Astrocyte (in vitro differentiated cells and primary cell): ENCODE measurements around the gene HAPLN3. TPM values are rescaled to one million over a fixed set of nuclear protein-coding genes. Genes with fewer than 3 reads are reported as not detected.

Experiments
- DNase-seq: peaks from one replicate; pipeline ENCODE4 v3.0.0-alpha.2; 2010; ENCODE audit warnings: low read depth
- FAIRE-seq: peaks from 2 replicates; lab custom pipeline; 2011; peaks lifted over from hg19 to GRCh38; lab: Jason Lieb, UNC
- H2AFZ ChIP-seq: 2 replicates; pipeline ENCODE4 v1.6.0; 2012; ENCODE audit warnings: low read depth, low read length, inconsistent platforms
- H3K27ac ChIP-seq: 2 replicates; pipeline ENCODE4 v1.5.1; 2011; ENCODE audit warnings: low read depth, low read length, inconsistent platforms
- H3K27me3 ChIP-seq: 2 replicates; pipeline ENCODE4 v1.6.0; 2011; ENCODE audit warnings: low read length, inconsistent platforms; ENCODE audit not compliant: insufficient read depth
- H3K36me3 ChIP-seq: 2 replicates; pipeline ENCODE4 v1.5.1; 2011; ENCODE audit warnings: low read length, inconsistent platforms; ENCODE audit not compliant: insufficient read depth
- H3K4me1 ChIP-seq: 2 replicates; pipeline ENCODE4 v1.5.1; 2011; ENCODE audit warnings: low read length, inconsistent platforms; ENCODE audit not compliant: insufficient read depth
- H3K4me2 ChIP-seq: 2 replicates; pipeline ENCODE4 v1.6.0; 2012; ENCODE audit warnings: low read length, inconsistent platforms
- H3K4me3 ChIP-seq: 2 replicates; pipeline ENCODE4 v1.5.1; 2011; ENCODE audit warnings: low read depth, mild to moderate bottlenecking, low read length, inconsistent platforms; ENCODE audit not compliant: insufficient read depth
- H3K79me2 ChIP-seq: 2 replicates; pipeline ENCODE4 v1.6.0; 2012; ENCODE audit warnings: mild to moderate bottlenecking, low read length, inconsistent platforms; ENCODE audit not compliant: insufficient read depth
- H3K9ac ChIP-seq: 2 replicates; pipeline ENCODE4 v1.6.0; 2012; ENCODE audit warnings: mild to moderate bottlenecking, low read length, inconsistent platforms
- H3K9me3 ChIP-seq: 2 replicates; pipeline ENCODE4 v1.5.1; 2012; ENCODE audit warnings: low read depth, mild to moderate bottlenecking, low read length, inconsistent platforms; ENCODE audit not compliant: insufficient read depth
- H4K20me1 ChIP-seq: 2 replicates; pipeline ENCODE4 v1.6.0; 2012; ENCODE audit warnings: low read length, inconsistent platforms; ENCODE audit not compliant: insufficient read depth
- H3K27ac Mint-ChIP-seq: one replicate; pipeline ENCODE4 v1.8.0; 2021; ENCODE audit warnings: mild to moderate bottlenecking, mixed read lengths; ENCODE audit not compliant: unreplicated experiment
- H3K27me3 Mint-ChIP-seq: one replicate; pipeline ENCODE4 v1.8.0; 2021; ENCODE audit warnings: low read depth, mixed read lengths; ENCODE audit not compliant: unreplicated experiment
- H3K36me3 Mint-ChIP-seq: one replicate; pipeline ENCODE4 v1.8.0; 2021; ENCODE audit warnings: low read depth, mixed read lengths; ENCODE audit not compliant: unreplicated experiment
- H3K4me1 Mint-ChIP-seq: one replicate; pipeline ENCODE4 v1.8.0; 2021; ENCODE audit warnings: low read depth, mixed read lengths; ENCODE audit not compliant: unreplicated experiment
- H3K4me3 Mint-ChIP-seq: one replicate; pipeline ENCODE4 v1.8.0; 2021; ENCODE audit warnings: mild to moderate bottlenecking, moderate library complexity, mixed read lengths; ENCODE audit not compliant: unreplicated experiment
- H3K9me3 Mint-ChIP-seq: one replicate; pipeline ENCODE4 v1.8.0; 2021; ENCODE audit warnings: mild to moderate bottlenecking, mixed read lengths; ENCODE audit not compliant: unreplicated experiment
- CTCF ChIP-seq: IDR thresholded peaks from 2 replicates; pipeline ENCODE4 v1.5.1; 2011; ENCODE audit warnings: low read depth, mild to moderate bottlenecking, inconsistent platforms, low read length, moderate library complexity; ENCODE audit not compliant: insufficient read depth
- EZH2 ChIP-seq: IDR thresholded peaks from 2 replicates; pipeline ENCODE4 v1.6.1; 2012; ENCODE audit warnings: mild to moderate bottlenecking, low read length, inconsistent platforms; ENCODE audit not compliant: insufficient read depth
- total RNA-seq: library from RNA; stranded (reverse); gene quantifications from 2 replicates; pipeline ENCODE4 v1.2.1, GENCODE V29; 2021

HAPLN3 gene
- total RNA-seq, 1 donor from 2014 or later = 8.2 TPM

DNA sequence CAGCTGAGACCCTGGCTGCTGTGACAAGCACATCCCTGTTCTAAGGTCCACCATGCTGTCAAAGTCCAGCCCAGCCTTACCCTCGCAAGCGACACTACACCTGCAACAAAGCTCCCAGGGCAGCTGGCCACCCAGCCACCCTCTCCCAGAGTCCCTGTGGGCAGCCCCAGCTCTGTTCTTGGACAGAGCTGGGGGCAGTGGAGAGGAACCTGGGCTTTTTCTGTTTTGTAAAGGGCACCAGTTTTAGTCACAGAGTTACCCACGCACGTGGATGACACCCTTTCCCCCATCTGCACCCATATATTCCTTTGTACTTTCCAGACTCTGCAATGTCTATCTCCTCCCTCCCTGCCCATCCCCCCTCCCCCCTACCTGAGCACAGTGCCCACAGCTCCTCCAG is 53.2 kb downstream of the HAPLN3 start:
- no peak overlapping the region for H3K27ac Mint-ChIP-seq
- Histone ChIP-seq H3K9ac (no peak overlapping the region), H3K79me2 (no peaks in the 10 kb centered on the region), H3K4me2 (no peak overlapping the region), H3K36me3 (no peaks in the 10 kb centered on the region), H3K27me3 (no peaks in the 10 kb centered on the region), H3K9me3 (no peaks in the 10 kb centered on the region), H3K4me1 (no peaks in the 10 kb centered on the region), H3K27ac (no peak overlapping the region), H4K20me1 (no peaks in the 10 kb centered on the region), H2AFZ (no peak overlapping the region), H3K4me3 (no peak overlapping the region)
- FAIRE-seq (no peak), DNase-seq (no peak)
- H3K9me3 Mint-ChIP-seq = no peaks in the 10 kb centered on the region
- no peaks in the 10 kb centered on the region for H3K36me3 Mint-ChIP-seq
- TF ChIP-seq EZH2 = no peak
- no peak for TF ChIP-seq CTCF
- peaks cover 22% of the 10 kb centered on the region for H3K27me3 Mint-ChIP-seq
- H3K4me3 Mint-ChIP-seq = no peak overlapping the region
- no peaks in the 10 kb centered on the region for H3K4me1 Mint-ChIP-seq

DNA sequence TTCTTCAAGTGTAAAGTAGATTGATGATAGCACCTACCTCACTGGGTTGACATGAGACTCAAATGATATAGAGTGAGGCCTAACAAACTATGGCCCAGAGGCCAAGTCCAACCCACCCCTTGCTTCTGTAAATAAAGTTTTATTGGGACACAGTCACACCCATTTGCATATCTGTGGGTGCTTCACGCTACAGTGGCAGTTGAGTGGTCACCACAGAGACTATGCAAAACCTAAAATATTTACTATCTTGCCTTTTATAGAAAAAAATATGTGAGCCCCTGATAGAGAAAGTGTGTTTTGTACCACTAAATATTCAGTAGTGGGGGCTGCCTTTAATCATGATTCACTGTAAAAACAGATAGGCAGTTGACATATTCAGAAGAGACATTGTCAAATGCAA is 54.1 kb downstream of the HAPLN3 start:
- FAIRE-seq = no peak
- Histone ChIP-seq H3K36me3 (no peaks in the 10 kb centered on the region), H3K79me2 (no peaks in the 10 kb centered on the region)

More for the DNA sequence above, 54.1 kb downstream of the HAPLN3 start:
- Histone ChIP-seq H3K4me1 (no peaks in the 10 kb centered on the region), H3K4me2 (no peak overlapping the region), H3K27ac (no peak overlapping the region), H4K20me1 (no peaks in the 10 kb centered on the region), H2AFZ (no peak overlapping the region), H3K9ac (no peak overlapping the region), H3K9me3 (no peaks in the 10 kb centered on the region), H3K27me3 (no peaks in the 10 kb centered on the region), H3K4me3 (no peak overlapping the region)
- peaks cover 24% of the 10 kb centered on the region for H3K27me3 Mint-ChIP-seq
- H3K9me3 Mint-ChIP-seq = no peaks in the 10 kb centered on the region
- H3K27ac Mint-ChIP-seq = no peak overlapping the region
- H3K36me3 Mint-ChIP-seq = no peaks in the 10 kb centered on the region
- no peaks in the 10 kb centered on the region for H3K4me1 Mint-ChIP-seq
- TF ChIP-seq EZH2 = no peak
- TF ChIP-seq CTCF = no peak
- H3K4me3 Mint-ChIP-seq = no peak overlapping the region
- no peak for DNase-seq
